Peyer's patch (tissue), 4 donors: ENCODE measurements around the gene SRD5A3.

ENCODE experiments used
- CTCF ChIP-seq, 6 experiments: fragments of 450-650 bp in 4 of 6; fragments of 200-600 bp in 2 of 6; sonication (generic) in 1 of 6; IDR thresholded peaks; one replicate each; pipeline ENCODE4 v1.5.1; 2017 to 2019; ENCODE audit warnings: antibody characterized with exemption in 6 of 6, mild to moderate bottlenecking in 3 of 6, moderate library complexity in 1 of 6
- POLR2A ChIP-seq, 2 donors: fragments of 450-650 bp; IDR thresholded peaks; one replicate each; pipeline ENCODE4 v1.5.1; 2017; ENCODE audit warnings: antibody characterized with exemption in 2 of 2, mild to moderate bottlenecking in 2 of 2, moderate library complexity in 2 of 2

GRCh38 chr4:55346851-55347255, 811 bp downstream of the SRD5A3 start:
- TF ChIP-seq CTCF (IDR thresholded peaks at IDR 0.05) (no peak), POLR2A (IDR thresholded peaks at IDR 0.05) (no peak)
